HG03439 (cell line): ENCODE results near the gene SEMA4B.
"Not testable (repeated sequence)": the region's sequence is repeated elsewhere in the genome, so short reads cannot be mapped to it uniquely, and the experiment has no call there.

Source experiments
- ATAC-seq: cut with Tn5 transposase; IDR thresholded peaks from one replicate; pipeline ENCODE4 v1.9.1; 2021; ENCODE audit warnings: mild to moderate bottlenecking, moderate library complexity; ENCODE audit not compliant: unreplicated experiment

SEMA4B gene

GRCh38 chr15:90178468-90179435, 22.4 kb upstream of the SEMA4B start:
- ATAC-seq = no peak

- ATAC-seq = no peak
Observed at GRCh38 chr15:90181776-90182175, 19.4 kb upstream of the SEMA4B start.

GRCh38 chr15:90184119-90184785, 16.9 kb upstream of the SEMA4B start:
- ATAC-seq = peak; percentile 48

GRCh38 chr15:90184786-90185704, 16.1 kb upstream of the SEMA4B start:
- peak; percentile 69 for ATAC-seq

GRCh38 chr15:90187257-90187868, 13.8 kb upstream of the SEMA4B start:
- no peak for ATAC-seq

- not testable (repeated sequence) for ATAC-seq
Observed at GRCh38 chr15:90188065-90188464, 13.1 kb upstream of the SEMA4B start.

GRCh38 chr15:90188914-90189748, 12.0 kb upstream of the SEMA4B start:
- ATAC-seq = no peak

- no peak for ATAC-seq
Observed at GRCh38 chr15:90189781-90190467, 11.2 kb upstream of the SEMA4B start.

GRCh38 chr15:90190606-90191343, 10.4 kb upstream of the SEMA4B start:
- peak; percentile 69 for ATAC-seq

- peak; percentile 25 for ATAC-seq
Observed at GRCh38 chr15:90191344-90191687, 9.8 kb upstream of the SEMA4B start.

GRCh38 chr15:90191794-90192509, 9.2 kb upstream of the SEMA4B start:
- no peak for ATAC-seq

- ATAC-seq = no peak
Observed at GRCh38 chr15:90192961-90193786, 8.0 kb upstream of the SEMA4B start.

GRCh38 chr15:90194655-90195054, 6.5 kb upstream of the SEMA4B start:
- ATAC-seq = no peak

- ATAC-seq = no peak
Observed at GRCh38 chr15:90200534-90201129, 498 bp upstream of the SEMA4B start.

- ATAC-seq = no peak
Observed at GRCh38 chr15:90201944-90202375, 830 bp downstream of the SEMA4B start.

GRCh38 chr15:90202929-90203328, 1.8 kb downstream of the SEMA4B start:
- ATAC-seq = no peak

GRCh38 chr15:90203473-90203872, 2.3 kb downstream of the SEMA4B start:
- no peak for ATAC-seq
